Measurements from ENCODE around the gene PLD1.
"Not testable (repeated sequence)": the region's sequence is repeated elsewhere in the genome, so short reads cannot be mapped to it uniquely, and the experiment has no call there.

PLD1 gene

DNA sequence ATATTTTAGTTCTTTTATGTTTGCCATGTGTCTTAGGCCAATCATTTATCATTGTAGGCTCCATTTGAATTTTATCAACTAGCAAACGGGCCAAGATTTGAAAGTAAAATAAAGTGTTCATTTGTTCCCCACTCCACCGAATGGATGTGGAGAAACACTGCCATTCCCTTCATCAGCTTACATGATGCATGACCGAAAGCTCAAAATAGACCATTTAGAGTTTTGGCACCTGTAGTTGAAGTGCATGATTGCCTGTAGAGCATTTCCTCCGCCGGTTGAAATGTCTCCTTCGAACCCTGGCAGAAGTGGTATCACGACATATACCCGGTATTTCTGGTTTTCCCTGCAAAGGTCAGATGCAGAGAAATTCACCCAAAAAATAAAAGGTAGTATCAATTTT, 165.6 kb downstream of the PLD1 start:
- TF ChIP-seq, protein P1, sequence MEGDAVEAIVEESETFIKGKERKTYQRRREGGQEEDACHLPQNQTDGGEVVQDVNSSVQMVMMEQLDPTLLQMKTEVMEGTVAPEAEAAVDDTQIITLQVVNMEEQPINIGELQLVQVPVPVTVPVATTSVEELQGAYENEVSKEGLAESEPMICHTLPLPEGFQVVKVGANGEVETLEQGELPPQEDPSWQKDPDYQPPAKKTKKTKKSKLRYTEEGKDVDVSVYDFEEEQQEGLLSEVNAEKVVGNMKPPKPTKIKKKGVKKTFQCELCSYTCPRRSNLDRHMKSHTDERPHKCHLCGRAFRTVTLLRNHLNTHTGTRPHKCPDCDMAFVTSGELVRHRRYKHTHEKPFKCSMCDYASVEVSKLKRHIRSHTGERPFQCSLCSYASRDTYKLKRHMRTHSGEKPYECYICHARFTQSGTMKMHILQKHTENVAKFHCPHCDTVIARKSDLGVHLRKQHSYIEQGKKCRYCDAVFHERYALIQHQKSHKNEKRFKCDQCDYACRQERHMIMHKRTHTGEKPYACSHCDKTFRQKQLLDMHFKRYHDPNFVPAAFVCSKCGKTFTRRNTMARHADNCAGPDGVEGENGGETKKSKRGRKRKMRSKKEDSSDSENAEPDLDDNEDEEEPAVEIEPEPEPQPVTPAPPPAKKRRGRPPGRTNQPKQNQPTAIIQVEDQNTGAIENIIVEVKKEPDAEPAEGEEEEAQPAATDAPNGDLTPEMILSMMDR (IDR thresholded peaks at IDR 0.05; ENCODE audit: borderline replicate concordance, insufficient read depth, low read depth, low read length): no peak

DNA sequence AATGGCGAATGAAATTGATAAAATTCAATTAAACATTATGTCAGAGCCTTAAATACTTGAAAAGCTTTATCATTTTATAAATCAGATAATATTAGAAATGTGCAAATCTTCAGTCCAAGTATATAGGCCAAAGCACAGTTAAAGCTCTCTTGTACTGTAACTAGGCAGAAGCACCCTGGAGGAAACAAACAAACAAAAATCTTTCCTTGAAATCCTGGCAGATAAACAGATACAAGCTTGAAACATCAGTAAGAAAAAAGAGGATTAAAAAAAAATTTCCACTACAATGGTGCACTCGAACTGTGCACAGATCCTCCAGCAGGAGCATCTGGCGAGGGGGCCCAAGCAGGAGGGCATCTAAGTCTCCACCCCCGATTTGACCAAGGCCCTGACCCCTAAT, 166.6 kb downstream of the PLD1 start:
- H3K4me3 ChIP-seq (ENCODE audit: low read depth, low read length): no peak overlapping the region
- TF ChIP-seq, protein P1 (IDR thresholded peaks at IDR 0.05; ENCODE audit: borderline replicate concordance, insufficient read depth, low read depth, low read length): no peak

More for the DNA sequence above, 165.6 kb downstream of the PLD1 start:
- no peak overlapping the region for H3K4me3 ChIP-seq (ENCODE audit: low read depth, low read length)

DNA sequence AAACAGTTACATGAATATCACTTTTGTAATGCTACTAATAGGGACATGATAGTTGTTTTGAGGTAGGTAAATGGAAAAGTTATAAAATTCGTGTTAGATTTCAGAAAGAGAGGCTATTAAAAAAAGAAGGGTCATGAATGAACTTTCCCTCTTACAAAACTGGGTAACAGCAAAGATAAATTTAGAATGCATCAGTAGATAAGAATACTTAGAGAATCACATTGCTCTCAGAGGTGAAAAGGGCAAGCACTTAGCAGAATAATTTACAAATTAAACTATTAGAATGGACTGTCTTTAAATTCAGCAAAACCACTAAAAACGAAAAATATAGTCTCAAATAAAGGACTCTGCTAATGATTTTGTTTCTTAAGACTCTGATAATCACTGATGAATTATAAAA, 167.2 kb downstream of the PLD1 start:
- H3K4me3 ChIP-seq (ENCODE audit: low read depth, low read length): no peak overlapping the region
- TF ChIP-seq, protein P1 (IDR thresholded peaks at IDR 0.05; ENCODE audit: borderline replicate concordance, insufficient read depth, low read depth, low read length): no peak

DNA sequence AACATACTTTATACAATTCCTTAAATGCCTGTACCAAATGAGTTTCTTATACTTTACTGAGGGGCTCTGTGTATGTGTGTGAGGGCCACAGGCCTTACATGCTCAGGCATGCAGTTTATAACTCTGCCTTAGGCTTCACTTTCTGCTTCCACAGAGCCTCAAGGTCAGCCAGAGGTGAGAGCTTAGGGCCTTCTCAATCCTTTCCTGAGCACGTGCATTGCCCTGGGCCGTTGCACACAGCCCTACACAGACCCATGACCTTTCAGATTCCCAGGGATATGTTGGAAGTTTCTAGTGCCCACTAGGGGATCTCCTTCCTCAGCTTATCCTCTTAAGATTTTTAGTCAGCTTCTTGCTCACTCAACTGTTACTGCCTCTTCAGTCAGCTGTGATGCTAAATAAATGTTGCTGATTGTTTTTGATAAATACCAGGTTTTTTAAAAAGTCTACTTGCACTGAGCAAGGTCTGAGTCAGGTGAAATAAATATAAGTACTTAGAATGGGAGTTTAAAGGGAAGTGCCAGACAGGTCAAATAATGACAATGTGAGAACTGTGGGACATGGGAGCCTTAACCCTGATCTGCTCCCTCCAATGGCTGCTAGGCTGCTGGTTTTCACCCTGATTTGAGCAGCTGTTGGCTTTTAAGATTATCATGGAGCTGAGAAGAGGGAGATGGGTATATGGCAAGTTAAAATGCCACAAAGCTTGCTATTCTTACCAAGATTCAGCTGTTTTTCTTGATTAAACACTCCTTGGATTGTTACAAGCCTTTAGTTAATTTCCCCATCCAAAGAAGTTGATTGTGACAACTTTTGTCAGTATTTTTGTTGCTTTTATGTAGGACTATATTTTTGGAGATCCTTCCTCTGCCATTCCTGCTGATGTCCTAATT, 169.5 kb downstream of the PLD1 start:
- TF ChIP-seq, protein P1 (IDR thresholded peaks at IDR 0.05; ENCODE audit: borderline replicate concordance, insufficient read depth, low read depth, low read length): no peak

DNA sequence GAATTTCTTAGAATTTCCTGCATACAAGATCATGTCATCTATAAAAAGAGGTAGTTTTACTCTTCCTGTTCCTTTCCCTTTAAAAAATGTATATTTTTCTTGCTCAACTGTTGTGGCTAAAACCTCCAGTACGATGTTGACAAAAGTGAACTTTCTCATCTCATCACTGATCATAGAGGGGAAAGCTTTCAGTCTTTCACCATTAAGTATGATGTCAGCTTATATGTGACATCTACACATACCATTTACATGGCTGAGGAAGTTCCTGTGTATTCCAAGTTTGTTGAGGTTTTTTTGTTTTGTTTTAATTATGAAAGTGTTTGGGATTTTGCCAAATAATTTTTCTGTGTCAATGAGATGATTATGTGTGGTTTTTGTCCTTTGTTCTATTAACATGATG, 173.6 kb downstream of the PLD1 start:
- TF ChIP-seq, protein P1 (IDR thresholded peaks at IDR 0.05; ENCODE audit: borderline replicate concordance, insufficient read depth, low read depth, low read length): no peak
- no peak overlapping the region for H3K4me3 ChIP-seq (ENCODE audit: low read depth, low read length)

More for the DNA sequence above, 169.5 kb downstream of the PLD1 start:
- H3K4me3 ChIP-seq (ENCODE audit: low read depth, low read length): no peak overlapping the region

DNA sequence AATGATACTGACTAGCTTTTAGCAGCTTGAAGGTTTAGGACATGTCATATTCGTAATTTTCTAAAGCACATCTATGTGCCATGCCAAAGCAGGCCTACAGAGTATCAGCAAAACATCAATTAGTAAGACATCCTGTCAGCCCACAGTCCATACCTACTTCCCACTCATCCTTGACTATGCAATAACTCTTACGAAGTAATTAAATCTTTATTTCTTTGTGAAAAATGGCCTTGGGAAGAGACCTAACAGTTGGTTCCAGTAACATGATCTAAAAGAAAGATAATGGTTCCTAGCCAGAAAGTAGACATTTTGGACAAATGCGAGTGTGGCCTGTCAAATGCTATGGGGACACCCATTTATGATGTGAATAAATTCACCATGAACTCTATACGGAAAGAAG, 177.5 kb downstream of the PLD1 start:
- H3K4me3 ChIP-seq (ENCODE audit: low read depth, low read length): no peak overlapping the region
- TF ChIP-seq, protein P1 (IDR thresholded peaks at IDR 0.05; ENCODE audit: borderline replicate concordance, insufficient read depth, low read depth, low read length): no peak

DNA sequence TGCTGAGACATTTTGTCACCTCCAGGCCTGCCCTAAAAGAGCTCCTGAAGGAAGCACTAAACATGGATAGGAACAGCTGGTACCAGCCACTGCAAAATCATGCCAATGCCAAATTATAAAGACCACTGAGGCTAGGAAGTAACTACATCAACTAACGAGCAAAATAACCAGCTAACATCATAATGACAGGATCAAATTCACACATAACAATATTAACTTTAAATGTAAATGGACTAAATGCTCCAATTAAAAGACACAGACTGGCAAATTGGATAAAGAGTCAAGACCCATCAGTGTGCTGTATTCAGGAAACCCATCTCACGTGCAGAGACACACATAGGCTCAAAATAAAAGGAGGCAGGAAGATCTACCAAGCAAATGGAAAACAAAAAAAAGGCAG, 183.5 kb downstream of the PLD1 start:
- not testable (repeated sequence) for H3K4me3 ChIP-seq (ENCODE audit: low read depth, low read length)

Data from GM12875 (cell line).